Kidney tubule cell (primary cell): ENCODE measurements around the gene NCAPD2.
A peak's percentile ranks its signal among the peaks of the same experiment; 100 is the strongest.
"Not testable (repeated sequence)": the region's sequence is repeated elsewhere in the genome, so short reads cannot be mapped to it uniquely, and the experiment has no call there.

ENCODE experiments used
- DNase-seq: peaks from one replicate; pipeline ENCODE4 v3.0.0-alpha.2; 2018; ENCODE audit warnings: low spot score

NCAPD2 gene

GRCh38 chr12:6465467-6466183, 28.3 kb upstream of the NCAPD2 start:
- peak; percentile 71 for DNase-seq

GRCh38 chr12:6466184-6466573, 27.7 kb upstream of the NCAPD2 start:
- DNase-seq: no peak

- not testable (repeated sequence) for DNase-seq
Observed at GRCh38 chr12:6466751-6467150, 27.2 kb upstream of the NCAPD2 start.

- not testable (repeated sequence) for DNase-seq
Observed at GRCh38 chr12:6467571-6468282, 26.2 kb upstream of the NCAPD2 start.

- DNase-seq: no peak
Observed at GRCh38 chr12:6468283-6468575, 25.7 kb upstream of the NCAPD2 start.

- no peak for DNase-seq
Observed at GRCh38 chr12:6469092-6469491, 24.8 kb upstream of the NCAPD2 start.

- no peak for DNase-seq
Observed at GRCh38 chr12:6469609-6470374, 24.1 kb upstream of the NCAPD2 start.

- DNase-seq: peak; percentile 95
Observed at GRCh38 chr12:6470375-6471163, 23.3 kb upstream of the NCAPD2 start, which contains the start of gene VAMP1. VAMP1 (minus strand) TSS chr12:6470677; CDS start chr12:6470531, 146 bp downstream.

- DNase-seq: peak; percentile 73
Observed at GRCh38 chr12:6471989-6472360, 21.9 kb upstream of the NCAPD2 start.

GRCh38 chr12:6472491-6472890, 21.4 kb upstream of the NCAPD2 start:
- DNase-seq: no peak

- not testable (repeated sequence) for DNase-seq
Observed at GRCh38 chr12:6475233-6475975, 18.5 kb upstream of the NCAPD2 start.

- DNase-seq: peak; percentile 66
Observed at GRCh38 chr12:6476489-6476888, 17.4 kb upstream of the NCAPD2 start.

GRCh38 chr12:6477601-6478377, 16.1 kb upstream of the NCAPD2 start:
- not testable (repeated sequence) for DNase-seq

GRCh38 chr12:6478416-6478815, 15.5 kb upstream of the NCAPD2 start:
- DNase-seq: no peak

GRCh38 chr12:6488240-6488639, 5.7 kb upstream of the NCAPD2 start:
- no peak for DNase-seq

- no peak for DNase-seq
Observed at GRCh38 chr12:6489449-6489848, 4.5 kb upstream of the NCAPD2 start.

GRCh38 chr12:6490673-6491072, 3.2 kb upstream of the NCAPD2 start:
- DNase-seq: not testable (repeated sequence)

GRCh38 chr12:6492838-6493496, 935 bp upstream of the NCAPD2 start, which contains the start of gene MRPL51:
MRPL51 (minus strand) TSS chr12:6493262; CDS start chr12:6493136, 126 bp downstream.
- DNase-seq: peak; percentile 95

- peak; percentile 37 for DNase-seq
Observed at GRCh38 chr12:6494258-6494743, 399 bp downstream of the NCAPD2 start.

GRCh38 chr12:6494968-6495367, 1.1 kb downstream of the NCAPD2 start:
- DNase-seq: no peak
